ENCODE results near the gene SNX3.

SNX3 gene

DNA sequence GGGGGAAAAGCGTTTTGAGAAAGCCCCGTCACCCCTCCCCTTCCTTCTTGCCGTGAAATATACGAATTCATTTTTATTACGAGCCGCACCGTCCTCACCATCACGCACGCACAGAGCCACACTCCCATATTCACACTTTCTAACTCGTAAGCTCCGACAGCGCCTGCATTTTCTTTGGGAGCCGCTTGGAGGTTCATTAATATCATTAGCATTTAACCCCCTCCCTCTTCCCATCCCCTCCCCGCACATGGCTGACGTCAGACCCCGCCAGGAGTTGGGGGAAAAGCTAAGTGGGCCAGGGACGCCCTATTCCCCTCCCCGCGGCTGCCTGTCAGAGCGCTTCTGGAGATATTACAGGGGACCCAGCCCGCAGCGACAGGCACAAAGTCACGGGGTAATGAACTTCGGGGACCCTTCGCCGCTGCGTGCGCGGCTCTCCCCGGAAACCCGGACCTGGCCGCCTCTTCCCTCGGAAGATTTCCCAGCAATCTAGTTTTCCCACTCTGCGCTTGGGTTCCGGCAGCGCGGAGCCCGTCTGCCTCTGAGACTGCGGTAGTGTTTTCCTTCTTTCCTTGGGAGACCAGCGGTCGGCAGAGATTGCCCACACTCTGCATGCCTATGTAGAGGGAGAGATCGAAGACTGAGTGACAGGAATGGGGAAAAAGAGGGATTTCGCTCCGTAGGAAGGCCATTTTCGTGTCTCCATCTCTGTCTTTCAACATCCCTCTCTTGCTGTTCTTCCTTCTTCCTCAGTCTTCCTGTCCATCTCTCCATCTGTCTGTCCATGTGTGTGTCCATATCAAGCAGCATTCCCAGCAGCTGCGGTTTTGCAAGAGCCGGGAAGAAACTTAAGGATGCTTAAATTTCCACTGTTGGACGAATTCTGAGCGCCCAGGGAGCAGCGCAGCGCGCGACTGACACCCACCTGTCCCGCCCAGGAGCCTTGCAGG, 94.9 kb downstream of the SNX3 start, which contains the start of gene NR2E1:
TSS of gene NR2E1 (plus strand) at position 309 of the 950 bp plus-strand sequence. CDS start 744 bp downstream, outside the sequence.
- Histone ChIP-seq H3K4me3 (ENCODE audit: insufficient read depth, low read depth, low read length) (peak within 1 kb of the TSS; percentile 17), H3K27ac (ENCODE audit: insufficient read depth, low read depth, low read length, poor library complexity, severe bottlenecking) (no peak within 1 kb of the TSS), H3K36me3 (ENCODE audit: control insufficient read depth, insufficient read depth, low read length) (no peaks in the 10 kb centered on the region), H3K4me1 (ENCODE audit: control insufficient read depth, insufficient read depth, low read length) (peaks cover 52% of the 10 kb centered on the region), H3K27me3 (ENCODE audit: control insufficient read depth, insufficient read depth, low read length, poor library complexity, severe bottlenecking) (peaks cover 100% of the 10 kb centered on the region), H3K9me3 (ENCODE audit: control insufficient read depth, low read length) (no peaks in the 10 kb centered on the region)
- 1% methylated on average over 54 of the region's 54 CpGs for WGBS, 2 experiments

DNA sequence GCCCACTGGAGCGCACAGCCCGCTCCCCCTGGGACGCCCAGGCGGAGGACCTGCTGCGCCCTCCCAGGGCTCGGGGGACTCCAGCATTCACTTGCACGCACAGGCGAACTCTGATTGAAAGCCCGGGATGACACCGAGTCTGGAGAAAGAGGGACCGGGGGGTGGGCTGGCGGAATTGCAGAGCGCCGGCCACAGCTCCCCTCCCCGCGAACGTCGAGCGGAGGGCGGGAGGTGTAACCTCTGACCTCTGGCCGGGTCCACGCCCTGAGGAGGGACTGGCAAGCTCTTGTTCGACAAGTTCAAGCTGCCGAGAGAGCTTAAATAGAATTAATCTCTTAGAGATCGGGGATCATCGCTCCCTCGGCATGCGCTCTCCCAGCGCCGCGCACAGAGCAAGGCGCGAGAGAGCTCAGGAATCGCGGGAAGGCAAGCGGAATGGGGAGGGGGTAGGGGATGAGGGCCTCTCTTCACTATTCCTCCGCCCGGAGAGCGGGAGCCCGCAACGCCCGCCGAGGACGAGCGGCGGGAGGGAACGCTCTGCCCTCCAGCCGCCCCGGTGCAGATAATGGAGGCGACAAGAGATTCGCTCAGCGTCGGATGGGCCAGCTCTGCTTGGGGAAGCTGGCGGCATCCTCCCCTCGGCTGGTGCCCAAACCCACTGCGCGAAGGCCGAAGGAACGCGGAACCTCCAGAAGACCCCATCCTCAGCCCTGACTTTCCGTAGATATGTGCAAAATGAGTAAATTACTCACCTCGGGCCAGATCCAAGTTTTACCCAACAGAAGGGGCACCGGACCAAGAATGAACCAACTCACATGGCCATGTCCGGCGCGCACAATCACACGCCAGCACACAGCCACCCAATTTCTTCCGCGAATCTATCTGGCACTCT, 95.8 kb downstream of the SNX3 start:
- Histone ChIP-seq H3K27me3 (ENCODE audit: control insufficient read depth, insufficient read depth, low read length, poor library complexity, severe bottlenecking) (peaks cover 100% of the 10 kb centered on the region), H3K27ac (ENCODE audit: insufficient read depth, low read depth, low read length, poor library complexity, severe bottlenecking) (no peak overlapping the region), H3K9me3 (ENCODE audit: control insufficient read depth, low read length) (no peaks in the 10 kb centered on the region), H3K4me3 (ENCODE audit: insufficient read depth, low read depth, low read length) (peak overlapping the region; percentile 13), H3K36me3 (ENCODE audit: control insufficient read depth, insufficient read depth, low read length) (no peaks in the 10 kb centered on the region), H3K4me1 (ENCODE audit: control insufficient read depth, insufficient read depth, low read length) (peaks cover 52% of the 10 kb centered on the region)
- 0 to 1% methylated on average over 69 of the region's 69 CpGs for WGBS, 2 experiments

DNA sequence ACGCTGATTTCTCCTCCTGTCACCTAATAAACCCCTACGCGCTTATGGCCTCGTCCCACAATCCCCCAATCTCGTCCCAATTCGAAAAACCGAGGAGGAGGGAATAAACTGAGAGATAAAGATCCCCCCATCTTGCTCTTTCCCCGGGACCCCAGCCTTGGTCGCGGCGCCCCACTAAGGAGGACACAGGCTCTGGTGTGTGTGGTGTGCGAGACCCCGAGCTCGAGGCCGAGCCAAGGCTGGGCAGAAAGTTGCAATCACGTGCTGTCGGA, 96.4 kb downstream of the SNX3 start:
- H3K4me1 ChIP-seq (ENCODE audit: control insufficient read depth, insufficient read depth, low read length): peaks cover 55% of the 10 kb centered on the region
- no peaks in the 10 kb centered on the region for H3K9me3 ChIP-seq (ENCODE audit: control insufficient read depth, low read length)
- H3K36me3 ChIP-seq (ENCODE audit: control insufficient read depth, insufficient read depth, low read length): no peaks in the 10 kb centered on the region
- 2% methylated on average over 17 of the region's 17 CpGs for WGBS, 2 experiments
- H3K27me3 ChIP-seq (ENCODE audit: control insufficient read depth, insufficient read depth, low read length, poor library complexity, severe bottlenecking): peaks cover 100% of the 10 kb centered on the region
- no peak overlapping the region for H3K27ac ChIP-seq (ENCODE audit: insufficient read depth, low read depth, low read length, poor library complexity, severe bottlenecking)
- peak overlapping the region; percentile 13 for H3K4me3 ChIP-seq (ENCODE audit: insufficient read depth, low read depth, low read length)

DNA sequence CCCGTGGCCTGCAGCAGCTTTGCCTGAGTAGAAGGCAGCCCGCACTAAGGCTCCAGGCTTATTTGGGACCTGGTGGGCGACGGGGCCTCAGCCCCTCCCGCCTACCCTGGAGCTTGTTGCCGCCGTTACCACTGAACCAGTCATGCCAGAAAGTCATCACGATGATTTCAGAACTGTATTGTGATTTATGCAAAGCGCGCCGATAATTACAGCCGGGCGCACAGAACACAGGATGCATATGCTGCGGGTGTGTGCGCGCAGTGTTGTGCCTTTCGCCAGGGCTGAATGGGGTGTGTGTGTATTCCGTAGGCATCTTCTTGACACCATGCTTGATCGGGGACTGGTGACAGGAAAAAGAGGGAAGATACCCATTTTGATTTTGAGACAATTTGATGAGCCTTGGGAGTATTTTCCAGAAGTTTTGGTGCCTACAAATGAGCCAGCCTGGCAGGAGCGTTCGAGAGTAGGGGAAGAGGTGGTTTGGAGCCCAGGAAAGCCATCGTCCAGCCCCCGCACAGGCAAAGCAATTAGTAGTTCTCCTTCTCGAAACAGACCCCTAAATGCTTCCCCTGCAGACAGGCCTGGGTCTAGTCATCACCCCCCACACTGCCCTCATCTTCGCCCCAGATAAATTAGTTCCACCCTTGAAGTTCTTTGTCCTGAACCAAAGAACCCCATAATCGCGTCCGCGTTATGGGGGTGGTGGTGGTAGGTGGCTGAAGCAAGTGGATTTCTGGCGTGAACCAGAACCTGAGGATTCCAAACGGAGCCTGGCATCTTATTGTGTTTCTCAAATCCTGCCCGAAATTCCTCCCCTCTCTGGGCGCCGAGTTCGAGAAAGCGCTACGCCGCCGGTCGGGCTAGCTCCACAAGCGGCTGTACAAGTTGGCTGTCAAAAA, 96.9 kb downstream of the SNX3 start:
- Histone ChIP-seq H3K9me3 (ENCODE audit: control insufficient read depth, low read length) (no peaks in the 10 kb centered on the region), H3K4me3 (ENCODE audit: insufficient read depth, low read depth, low read length) (no peak overlapping the region), H3K36me3 (ENCODE audit: control insufficient read depth, insufficient read depth, low read length) (no peaks in the 10 kb centered on the region), H3K27ac (ENCODE audit: insufficient read depth, low read depth, low read length, poor library complexity, severe bottlenecking) (no peak overlapping the region), H3K27me3 (ENCODE audit: control insufficient read depth, insufficient read depth, low read length, poor library complexity, severe bottlenecking) (peaks cover 100% of the 10 kb centered on the region), H3K4me1 (ENCODE audit: control insufficient read depth, insufficient read depth, low read length) (peaks cover 55% of the 10 kb centered on the region)
- WGBS, 2 experiments: 3% methylated on average over 37 to 41 of the region's 41 CpGs

DNA sequence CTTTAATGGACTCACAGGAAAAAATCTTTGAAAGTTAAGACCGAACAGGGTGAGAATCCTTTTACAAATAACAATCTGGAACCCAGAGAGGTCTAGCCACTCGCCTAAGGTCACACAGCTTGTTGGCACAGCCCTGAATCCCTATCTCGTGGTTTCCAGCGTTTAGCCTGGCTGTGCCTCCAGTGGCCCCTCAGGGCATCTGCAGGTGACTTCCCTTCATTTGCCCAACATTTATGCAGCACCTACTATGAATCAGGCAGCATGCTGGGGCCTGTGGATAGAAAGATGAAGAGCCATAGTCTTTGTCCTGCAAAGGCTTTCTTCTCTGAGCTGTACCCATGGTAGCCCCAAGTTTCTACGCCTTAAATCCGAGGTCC, 97.6 kb downstream of the SNX3 start:
- Histone ChIP-seq H3K27me3 (ENCODE audit: control insufficient read depth, insufficient read depth, low read length, poor library complexity, severe bottlenecking) (peaks cover 100% of the 10 kb centered on the region), H3K36me3 (ENCODE audit: control insufficient read depth, insufficient read depth, low read length) (no peaks in the 10 kb centered on the region), H3K27ac (ENCODE audit: insufficient read depth, low read depth, low read length, poor library complexity, severe bottlenecking) (no peak overlapping the region), H3K4me1 (ENCODE audit: control insufficient read depth, insufficient read depth, low read length) (peaks cover 54% of the 10 kb centered on the region), H3K9me3 (ENCODE audit: control insufficient read depth, low read length) (no peaks in the 10 kb centered on the region), H3K4me3 (ENCODE audit: insufficient read depth, low read depth, low read length) (no peak overlapping the region)
- WGBS, 2 experiments: 6 to 11% methylated on average over 6 of the region's 6 CpGs

DNA sequence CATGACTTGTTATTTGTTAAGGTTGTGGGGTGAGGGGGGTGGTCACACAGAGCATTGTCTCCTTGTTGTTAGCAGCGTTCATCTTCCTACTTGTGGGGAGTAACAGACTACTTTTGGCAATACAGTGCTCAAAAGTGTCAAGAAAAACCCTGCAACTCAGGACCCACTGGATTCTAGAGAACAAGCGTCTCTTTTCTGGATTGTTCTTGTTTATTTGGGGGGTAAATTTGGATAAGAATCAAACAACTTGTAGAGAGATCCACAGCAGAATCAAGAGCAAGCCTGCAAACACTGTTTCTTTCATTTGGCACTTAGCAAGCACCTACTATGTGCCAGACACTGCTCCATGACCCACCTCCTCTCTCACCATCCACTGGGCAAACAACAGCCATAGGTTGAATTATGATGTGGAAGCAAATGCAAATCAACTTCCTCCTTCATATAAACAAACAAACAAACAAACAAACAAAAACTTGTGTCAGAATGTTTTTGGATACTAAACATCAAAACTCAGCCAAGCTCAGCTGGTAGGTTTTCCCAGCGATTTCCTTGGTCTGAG, 99.0 kb downstream of the SNX3 start:
- Histone ChIP-seq H3K9me3 (ENCODE audit: control insufficient read depth, low read length) (no peaks in the 10 kb centered on the region), H3K27ac (ENCODE audit: insufficient read depth, low read depth, low read length, poor library complexity, severe bottlenecking) (no peak overlapping the region), H3K4me1 (ENCODE audit: control insufficient read depth, insufficient read depth, low read length) (peaks cover 49% of the 10 kb centered on the region), H3K27me3 (ENCODE audit: control insufficient read depth, insufficient read depth, low read length, poor library complexity, severe bottlenecking) (peaks cover 100% of the 10 kb centered on the region), H3K4me3 (ENCODE audit: insufficient read depth, low read depth, low read length) (no peak overlapping the region), H3K36me3 (ENCODE audit: control insufficient read depth, insufficient read depth, low read length) (no peaks in the 10 kb centered on the region)
- 13 to 18% methylated on average over 3 of the region's 3 CpGs for WGBS, 2 experiments
